ENCODE data around the gene CBLN4.

DNA sequence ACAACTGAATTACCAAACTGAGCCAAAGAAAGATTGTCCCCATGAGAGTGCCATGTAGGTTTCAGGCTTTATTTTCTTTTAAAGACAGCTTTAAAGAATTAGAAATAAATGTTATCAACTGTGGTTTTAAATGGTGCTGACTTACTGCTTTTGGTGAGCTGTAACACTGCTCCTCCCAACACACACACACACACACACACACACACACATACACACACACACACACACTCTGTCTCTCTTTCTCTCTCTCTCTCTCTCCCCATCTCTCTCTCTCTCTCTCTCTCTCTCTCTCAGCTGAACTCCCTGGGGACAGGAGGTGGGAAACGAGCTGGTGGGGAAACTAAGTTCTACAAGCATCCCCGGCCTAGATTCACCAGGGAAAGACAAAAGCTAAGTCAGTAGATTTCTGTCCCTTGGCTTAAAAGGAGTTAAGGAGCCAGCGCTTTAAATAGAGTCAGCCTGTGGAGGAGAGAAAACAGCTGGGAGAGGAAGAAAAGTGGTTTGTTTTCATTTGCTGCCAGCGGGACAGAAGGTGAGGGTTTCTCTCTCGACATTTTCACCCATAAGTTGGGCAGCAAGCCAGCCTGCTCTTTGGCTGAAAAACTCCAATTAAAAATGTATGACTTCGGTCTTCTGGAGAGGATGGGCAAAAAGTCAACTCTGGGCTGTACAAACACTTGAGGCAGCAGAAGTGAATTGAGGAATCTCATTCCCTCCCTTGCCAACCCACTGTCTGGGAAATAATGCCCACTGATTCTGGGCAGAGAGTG, 27.4 kb downstream of the CBLN4 start:
- TF ChIP-seq, protein P1, sequence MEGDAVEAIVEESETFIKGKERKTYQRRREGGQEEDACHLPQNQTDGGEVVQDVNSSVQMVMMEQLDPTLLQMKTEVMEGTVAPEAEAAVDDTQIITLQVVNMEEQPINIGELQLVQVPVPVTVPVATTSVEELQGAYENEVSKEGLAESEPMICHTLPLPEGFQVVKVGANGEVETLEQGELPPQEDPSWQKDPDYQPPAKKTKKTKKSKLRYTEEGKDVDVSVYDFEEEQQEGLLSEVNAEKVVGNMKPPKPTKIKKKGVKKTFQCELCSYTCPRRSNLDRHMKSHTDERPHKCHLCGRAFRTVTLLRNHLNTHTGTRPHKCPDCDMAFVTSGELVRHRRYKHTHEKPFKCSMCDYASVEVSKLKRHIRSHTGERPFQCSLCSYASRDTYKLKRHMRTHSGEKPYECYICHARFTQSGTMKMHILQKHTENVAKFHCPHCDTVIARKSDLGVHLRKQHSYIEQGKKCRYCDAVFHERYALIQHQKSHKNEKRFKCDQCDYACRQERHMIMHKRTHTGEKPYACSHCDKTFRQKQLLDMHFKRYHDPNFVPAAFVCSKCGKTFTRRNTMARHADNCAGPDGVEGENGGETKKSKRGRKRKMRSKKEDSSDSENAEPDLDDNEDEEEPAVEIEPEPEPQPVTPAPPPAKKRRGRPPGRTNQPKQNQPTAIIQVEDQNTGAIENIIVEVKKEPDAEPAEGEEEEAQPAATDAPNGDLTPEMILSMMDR (IDR thresholded peaks at IDR 0.05 in 4 of 5, conservative IDR thresholded peaks at IDR 0.05 in 1 of 5): no peak
- no peak for TF ChIP-seq POLR2A (IDR thresholded peaks at IDR 0.05)

Measured in gastrocnemius medialis (tissue), 4 donors.